MG63 (cell line): Measurements from ENCODE around the gene POMT1. TPM values are rescaled to one million over a fixed set of nuclear protein-coding genes. Genes with fewer than 3 reads are reported as not detected.

Experiments used
- DNase-seq: peaks from one replicate; pipeline ENCODE4 v3.0.0-alpha.2; 2020
- H3K27me3 ChIP-seq: fragments of 250-450 bp; sonication (Bioruptor Pico); 2 replicates; pipeline ENCODE4 v1.5.1; 2020; ENCODE audit warnings: mild to moderate bottlenecking, moderate library complexity
- H3K36me3 ChIP-seq: fragments of 250-450 bp; sonication (Bioruptor Pico); 2 replicates; pipeline ENCODE4 v1.5.1; 2020; ENCODE audit warnings: mild to moderate bottlenecking, moderate library complexity
- H3K4me3 ChIP-seq: fragments of 250-450 bp; sonication (Bioruptor Pico); 2 replicates; pipeline ENCODE4 v1.5.1; 2020; ENCODE audit warnings: mild to moderate bottlenecking, moderate library complexity
- H3K9me3 ChIP-seq: fragments of 250-450 bp; sonication (Bioruptor Pico); 2 replicates; pipeline ENCODE4 v1.5.1; 2020; ENCODE audit warnings: mild to moderate bottlenecking, moderate library complexity
- total RNA-seq: library from RNA; depleted of rRNA; stranded (reverse); fragments of >200 nt; shearing (Covaris generic); gene quantifications from 2 replicates; pipeline ENCODE4 v1.2.3, GENCODE V29; 2014; ENCODE audit warnings: low replicate concordance

The POMT1 gene
- total RNA-seq, 1 experiment from 2014 or later: 12.8 TPM

- peaks cover 87% of the 10 kb centered on the region for H3K36me3 ChIP-seq
- no peaks in the 10 kb centered on the region for H3K9me3 ChIP-seq
- H3K4me3 ChIP-seq: no peak overlapping the region
- H3K27me3 ChIP-seq: no peaks in the 10 kb centered on the region
- no peak for DNase-seq
Measured at GRCh38 chr9:131485728-131486422, 16.8 kb upstream of the POMT1 start.

GRCh38 chr9:131487001-131487400 is 15.7 kb upstream of the POMT1 start:
- Histone ChIP-seq H3K4me3 (no peak overlapping the region), H3K27me3 (no peaks in the 10 kb centered on the region), H3K9me3 (no peaks in the 10 kb centered on the region), H3K36me3 (peaks cover 90% of the 10 kb centered on the region)
- no peak for DNase-seq

DNA sequence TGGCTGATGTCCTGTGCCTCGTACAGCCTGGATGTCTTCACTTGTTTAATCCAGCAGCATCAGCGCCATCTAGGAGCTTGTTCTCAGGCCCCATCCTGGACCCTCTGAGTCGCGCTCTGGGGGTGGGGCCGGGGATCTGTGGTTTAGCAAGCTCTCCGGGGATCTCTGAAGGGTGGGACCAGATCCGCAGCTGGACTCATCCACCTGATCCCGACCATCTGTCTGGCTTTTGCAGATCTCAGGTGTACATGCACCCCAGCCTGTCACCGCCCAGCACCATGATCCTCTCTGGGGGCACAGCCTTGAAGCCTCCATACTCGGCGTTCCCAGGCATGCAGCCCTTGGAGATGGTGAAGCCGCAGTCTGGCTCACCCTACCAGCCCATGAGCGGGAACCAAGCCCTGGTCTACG is 15.1 kb upstream of the POMT1 start:
- Histone ChIP-seq H3K27me3 (no peaks in the 10 kb centered on the region), H3K9me3 (no peaks in the 10 kb centered on the region), H3K36me3 (peaks cover 90% of the 10 kb centered on the region), H3K4me3 (no peak overlapping the region)
- DNase-seq: no peak

DNA sequence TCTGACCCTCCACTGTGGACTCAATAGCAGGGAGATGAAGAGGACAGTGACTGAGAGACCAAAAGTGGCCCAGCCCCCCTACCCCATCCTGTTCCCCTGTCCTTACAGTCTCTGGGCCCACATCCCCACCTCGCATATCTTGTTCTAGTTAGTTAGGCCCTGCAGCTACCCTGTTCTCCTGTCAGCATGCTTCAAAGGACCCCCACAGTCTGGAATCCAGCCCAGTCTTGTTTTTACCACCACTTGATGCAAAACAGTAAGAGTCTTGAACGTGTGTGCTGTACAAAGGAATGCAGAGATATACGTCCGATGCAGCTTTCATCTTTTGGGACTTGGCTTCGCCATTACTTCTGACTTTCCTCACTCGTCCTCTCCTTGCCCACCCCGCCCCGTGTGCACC is 12.2 kb upstream of the POMT1 start:
- Histone ChIP-seq H3K27me3 (no peaks in the 10 kb centered on the region), H3K4me3 (no peak overlapping the region), H3K9me3 (no peaks in the 10 kb centered on the region), H3K36me3 (peaks cover 83% of the 10 kb centered on the region)
- no peak for DNase-seq

DNA sequence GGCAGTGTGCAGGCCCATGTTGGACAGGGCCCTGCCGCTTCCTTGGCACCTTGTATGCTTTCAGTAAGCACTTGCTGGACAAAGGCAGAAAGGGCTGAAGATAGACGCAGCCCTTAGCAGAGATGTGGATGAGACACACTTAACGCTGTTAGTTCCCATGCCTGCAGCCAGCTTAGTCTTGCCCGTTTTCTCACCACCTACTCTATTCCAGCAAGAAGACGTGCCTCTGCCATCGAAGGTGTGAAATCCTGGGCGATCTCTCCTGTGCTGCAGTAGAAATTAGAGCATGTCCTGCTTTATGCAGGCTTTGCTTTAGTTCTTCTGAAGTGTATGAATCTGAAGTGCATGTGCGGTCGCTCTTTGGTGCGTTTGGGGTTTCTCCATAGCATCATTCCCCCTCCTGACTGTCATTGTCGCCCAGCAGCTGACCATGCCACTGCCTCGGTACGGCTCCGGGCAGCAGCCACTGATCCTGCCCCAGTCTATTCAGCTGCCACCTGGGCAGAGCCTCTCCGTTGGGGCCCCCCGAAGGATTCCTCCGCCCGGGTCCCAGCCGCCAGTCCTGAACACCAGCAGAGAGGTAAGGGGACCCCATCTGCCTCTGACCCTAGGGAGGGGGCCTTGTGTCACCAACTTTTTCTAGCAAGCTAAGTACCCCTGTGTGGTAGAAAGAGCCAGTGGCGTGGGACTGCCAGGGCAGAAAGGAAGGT is 11.6 kb upstream of the POMT1 start:
- no peaks in the 10 kb centered on the region for H3K9me3 ChIP-seq
- H3K4me3 ChIP-seq: no peak overlapping the region
- H3K27me3 ChIP-seq: no peaks in the 10 kb centered on the region
- H3K36me3 ChIP-seq: peaks cover 84% of the 10 kb centered on the region
- DNase-seq: no peak

GRCh38 chr9:131492070-131492469 is 10.6 kb upstream of the POMT1 start:
- no peaks in the 10 kb centered on the region for H3K9me3 ChIP-seq
- peaks cover 84% of the 10 kb centered on the region for H3K36me3 ChIP-seq
- no peak overlapping the region for H3K4me3 ChIP-seq
- no peaks in the 10 kb centered on the region for H3K27me3 ChIP-seq
- no peak for DNase-seq

- DNase-seq: no peak
- H3K36me3 ChIP-seq: peaks cover 88% of the 10 kb centered on the region
- H3K27me3 ChIP-seq: no peaks in the 10 kb centered on the region
- no peaks in the 10 kb centered on the region for H3K9me3 ChIP-seq
- no peak overlapping the region for H3K4me3 ChIP-seq
Measured at GRCh38 chr9:131494296-131494870, 8.3 kb upstream of the POMT1 start.

- DNase-seq: no peak
- peaks cover 88% of the 10 kb centered on the region for H3K36me3 ChIP-seq
- H3K27me3 ChIP-seq: no peaks in the 10 kb centered on the region
- H3K4me3 ChIP-seq: no peak overlapping the region
- H3K9me3 ChIP-seq: no peaks in the 10 kb centered on the region
Measured at GRCh38 chr9:131495785-131496184, 6.9 kb upstream of the POMT1 start.

- H3K27me3 ChIP-seq: no peaks in the 10 kb centered on the region
- peaks cover 88% of the 10 kb centered on the region for H3K36me3 ChIP-seq
- H3K4me3 ChIP-seq: no peak overlapping the region
- no peak for DNase-seq
- H3K9me3 ChIP-seq: no peaks in the 10 kb centered on the region
Measured at GRCh38 chr9:131496844-131497405, 5.8 kb upstream of the POMT1 start.

DNA sequence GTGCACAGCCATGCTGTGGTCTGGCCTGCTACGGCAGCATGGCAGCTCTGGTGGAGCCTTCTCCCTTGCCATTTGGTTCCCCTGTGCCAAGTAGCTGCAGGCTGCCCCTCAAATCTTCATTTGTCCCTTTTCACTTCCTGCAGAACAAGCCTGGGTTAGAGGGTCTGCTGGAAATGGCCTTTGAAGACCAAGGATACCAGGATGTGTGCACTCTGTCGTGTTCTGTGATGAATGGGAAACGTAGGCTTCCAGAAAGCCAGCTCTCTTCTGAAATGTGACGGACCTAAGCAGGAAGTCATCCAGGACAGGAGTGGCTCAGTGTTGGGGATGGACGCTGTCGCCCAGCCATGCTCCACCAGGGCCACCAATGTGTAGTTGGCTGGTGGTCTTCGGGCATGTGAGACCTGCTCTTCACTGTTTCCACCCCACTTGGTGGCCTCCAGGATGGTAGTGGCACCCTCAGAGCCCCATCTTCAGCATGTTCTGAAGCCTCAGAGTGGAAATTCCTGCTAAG is 3.4 kb upstream of the POMT1 start:
- DNase-seq: no peak
- Histone ChIP-seq H3K9me3 (no peaks in the 10 kb centered on the region), H3K36me3 (peaks cover 70% of the 10 kb centered on the region), H3K4me3 (no peak overlapping the region), H3K27me3 (no peaks in the 10 kb centered on the region)

DNA sequence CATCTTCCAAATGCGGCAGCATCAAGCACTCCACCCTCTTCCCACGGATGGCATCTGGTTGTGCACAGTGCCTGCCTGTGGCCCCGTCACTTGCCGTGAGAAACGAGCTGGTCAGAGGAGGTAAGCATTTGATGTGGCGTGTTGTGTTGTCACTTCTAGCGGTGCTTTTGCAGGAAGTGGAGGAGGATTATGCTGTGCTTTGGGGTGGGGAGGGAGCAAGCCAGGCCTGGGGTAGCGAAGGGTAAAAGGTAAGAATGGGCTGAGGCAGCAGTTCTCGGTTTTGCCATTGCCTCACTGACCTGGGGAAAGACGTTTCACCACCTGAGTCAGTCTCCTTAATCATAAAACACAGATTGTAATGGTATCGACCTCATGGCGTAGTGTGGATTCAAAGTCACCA is 2.3 kb upstream of the POMT1 start:
- H3K9me3 ChIP-seq: no peaks in the 10 kb centered on the region
- no peak overlapping the region for H3K4me3 ChIP-seq
- H3K36me3 ChIP-seq: peaks cover 64% of the 10 kb centered on the region
- H3K27me3 ChIP-seq: no peaks in the 10 kb centered on the region
- no peak for DNase-seq

- H3K4me3 ChIP-seq: no peak overlapping the region
- no peaks in the 10 kb centered on the region for H3K9me3 ChIP-seq
- DNase-seq: peak; percentile 20
- H3K27me3 ChIP-seq: no peaks in the 10 kb centered on the region
- peaks cover 58% of the 10 kb centered on the region for H3K36me3 ChIP-seq
Measured at GRCh38 chr9:131500939-131501541, 1.7 kb upstream of the POMT1 start.

DNA sequence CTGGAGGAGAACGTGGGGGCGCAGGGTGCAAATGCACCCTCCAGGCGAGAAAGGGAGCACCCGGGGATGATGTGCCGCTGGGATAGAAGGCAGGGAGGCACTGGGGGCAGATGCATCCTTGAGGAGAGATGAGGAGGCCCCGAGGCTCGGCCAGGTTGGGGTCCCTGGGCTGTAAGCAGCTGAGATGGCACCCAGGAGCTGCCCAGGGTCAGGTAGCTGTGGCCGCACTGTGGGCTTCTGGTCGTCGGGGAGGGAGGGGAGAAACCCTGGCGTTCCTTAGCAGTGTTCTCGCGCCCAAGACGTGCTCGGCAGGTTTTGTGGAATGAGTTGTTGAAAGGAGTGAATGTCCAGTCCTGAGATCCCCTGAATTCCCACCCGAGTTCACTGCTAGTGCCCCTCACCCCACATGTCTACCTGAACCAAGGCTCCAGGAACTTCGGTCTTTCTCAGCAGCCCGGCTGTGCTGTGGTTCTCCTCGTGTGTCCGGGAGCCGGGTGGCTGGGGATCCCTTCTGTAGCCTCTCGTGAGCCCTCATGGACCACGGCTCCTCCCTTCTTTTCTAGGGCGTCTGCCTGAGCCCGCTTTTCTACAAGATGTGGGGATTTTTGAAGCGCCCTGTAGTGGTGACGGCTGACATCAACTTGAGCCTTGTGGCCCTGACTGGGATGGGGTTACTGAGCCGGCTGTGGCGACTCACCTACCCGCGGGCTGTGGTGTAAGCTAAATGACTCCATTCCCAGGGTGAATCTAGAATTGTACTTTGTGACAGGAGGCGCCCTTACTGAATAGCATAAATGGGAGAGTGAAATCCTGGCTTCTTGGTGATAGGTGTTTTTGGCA is 1.1 kb downstream of the POMT1 start:
- Histone ChIP-seq H3K36me3 (peaks cover 31% of the 10 kb centered on the region), H3K9me3 (no peaks in the 10 kb centered on the region), H3K27me3 (no peaks in the 10 kb centered on the region), H3K4me3 (peak overlapping the region; percentile 51)
- no peak for DNase-seq

- Histone ChIP-seq H3K36me3 (peaks cover 20% of the 10 kb centered on the region), H3K4me3 (no peak overlapping the region), H3K27me3 (no peaks in the 10 kb centered on the region), H3K9me3 (no peaks in the 10 kb centered on the region)
- DNase-seq: no peak
Measured at GRCh38 chr9:131505012-131505411, 2.3 kb downstream of the POMT1 start.

DNA sequence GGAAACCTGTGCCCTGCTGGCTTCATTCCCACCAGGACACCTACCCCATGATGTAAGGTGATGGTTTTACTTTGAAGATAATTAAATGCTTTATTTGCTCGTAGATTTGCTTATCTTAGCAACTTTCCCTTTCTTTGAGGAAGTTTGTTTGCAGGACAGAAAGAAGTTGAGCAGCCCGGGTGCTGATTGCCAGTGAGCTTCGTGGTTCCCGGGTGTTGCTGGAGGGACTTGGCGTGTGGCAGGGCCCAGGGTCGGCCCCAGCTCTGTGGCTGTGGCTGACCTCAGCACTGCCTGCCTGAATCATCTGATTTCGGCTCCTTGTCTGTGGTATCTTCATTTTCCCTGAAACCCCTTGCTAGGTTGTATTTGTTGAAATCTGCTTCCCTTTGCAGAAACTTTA is 8.7 kb downstream of the POMT1 start:
- Histone ChIP-seq H3K27me3 (no peaks in the 10 kb centered on the region), H3K36me3 (peaks cover 29% of the 10 kb centered on the region), H3K9me3 (no peaks in the 10 kb centered on the region), H3K4me3 (no peak overlapping the region)
- no peak for DNase-seq

DNA sequence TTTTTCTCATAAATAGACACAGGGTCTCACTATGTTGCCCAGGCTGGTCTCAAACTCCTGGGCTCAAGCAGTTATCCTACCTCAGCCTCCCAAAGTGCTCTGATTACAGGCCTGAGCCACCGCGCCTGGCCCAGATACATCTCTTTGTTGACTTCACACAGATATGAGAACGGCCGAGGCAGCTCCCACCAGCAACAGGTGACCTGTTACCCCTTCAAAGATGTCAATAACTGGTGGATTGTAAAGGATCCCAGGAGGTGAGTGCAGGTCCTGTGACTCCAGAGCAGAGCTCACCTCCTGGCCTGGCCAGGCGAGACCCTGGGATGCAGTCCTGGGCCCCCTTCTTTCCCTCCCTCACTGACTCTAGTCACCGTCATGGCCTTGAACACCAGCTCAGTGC is 9.2 kb downstream of the POMT1 start:
- no peak overlapping the region for H3K4me3 ChIP-seq
- no peak for DNase-seq
- H3K27me3 ChIP-seq: no peaks in the 10 kb centered on the region
- H3K9me3 ChIP-seq: no peaks in the 10 kb centered on the region
- H3K36me3 ChIP-seq: peaks cover 33% of the 10 kb centered on the region
